ENCODE results near the gene ADM2. TPM values are rescaled to one million over a fixed set of nuclear protein-coding genes. Genes with fewer than 3 reads are reported as not detected.

Gene ADM2
- total and polyA plus RNA-seq, 2 of the 13 experiments (the other 11 are each of a cell fraction or from before 2014, with no cell fraction given): 1.2 to 3.0 TPM

DNA sequence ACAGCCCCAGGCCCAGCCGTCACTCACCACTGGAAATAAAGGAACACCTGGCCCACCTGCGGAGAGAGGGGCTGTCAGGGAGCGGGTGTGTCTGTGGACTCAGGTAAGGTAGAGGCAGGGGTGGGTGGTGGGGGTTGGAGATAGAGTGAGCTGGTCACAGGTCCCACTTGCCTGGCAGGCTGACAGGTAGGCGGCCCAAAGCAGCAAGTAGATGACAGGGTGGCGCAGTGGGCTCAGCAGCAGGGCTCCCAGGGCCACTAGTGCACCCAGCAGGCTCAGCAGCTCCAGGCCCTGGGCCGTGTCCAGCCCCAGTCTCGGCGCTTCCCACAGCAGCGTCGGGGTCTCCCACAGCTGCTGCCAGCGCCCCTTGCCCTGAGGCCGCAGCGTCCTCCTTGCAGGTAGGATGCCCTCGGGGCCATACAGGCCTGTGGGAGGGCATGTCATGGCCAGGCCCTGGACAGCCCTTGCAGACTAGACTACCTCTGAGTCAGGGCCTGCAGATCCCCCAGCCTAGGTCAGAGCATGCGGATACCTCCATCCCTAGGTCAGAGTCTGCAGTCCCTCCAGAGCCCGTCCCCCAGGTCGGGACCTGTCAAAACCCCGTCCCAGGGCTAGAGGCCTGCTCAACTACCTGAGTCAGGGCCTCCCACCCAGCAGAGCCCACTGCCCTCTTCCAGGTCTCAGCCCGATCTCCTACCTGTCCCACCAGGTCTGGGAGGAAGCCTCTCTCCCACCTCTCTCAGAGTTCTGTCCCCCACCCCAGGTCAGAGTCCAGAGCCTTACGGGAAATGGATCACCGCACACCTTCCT is 25.5 kb downstream of the ADM2 start (continued):
- TF ChIP-seq, protein P1, sequence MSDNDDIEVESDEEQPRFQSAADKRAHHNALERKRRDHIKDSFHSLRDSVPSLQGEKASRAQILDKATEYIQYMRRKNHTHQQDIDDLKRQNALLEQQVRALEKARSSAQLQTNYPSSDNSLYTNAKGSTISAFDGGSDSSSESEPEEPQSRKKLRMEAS (IDR thresholded peaks at IDR 0.05): no peak
- TF ChIP-seq U2AF2 (IDR thresholded peaks at IDR 0.05; ENCODE audit: low read depth, low read length) (no peak), FOXA1 (IDR thresholded peaks at IDR 0.05) (no peak), FOXA1 (CRISPR knock-in tag; IDR thresholded peaks at IDR 0.05) (no peak), ZNF670 (CRISPR knock-in tag; IDR thresholded peaks at IDR 0.05; ENCODE audit: borderline replicate concordance) (no peak), FOSL2 (CRISPR knock-in tag; IDR thresholded peaks at IDR 0.05) (no peak), ZMYM2 (CRISPR knock-in tag; IDR thresholded peaks at IDR 0.05) (no peak), SIX4 (CRISPR knock-in tag; IDR thresholded peaks at IDR 0.05) (no peak), FOXJ3 (CRISPR knock-in tag; IDR thresholded peaks at IDR 0.05; ENCODE audit: borderline replicate concordance) (no peak), KDM5A (IDR thresholded peaks at IDR 0.05; ENCODE audit: borderline replicate concordance, low read length) (0 out of 2 replicates have a peak, but pooled peaks have one; percentile 26), BCL6 (CRISPR knock-in tag; IDR thresholded peaks at IDR 0.05) (no peak), ZNF205 (CRISPR knock-in tag; IDR thresholded peaks at IDR 0.05) (no peak)
- TF ChIP-seq, protein P2, sequence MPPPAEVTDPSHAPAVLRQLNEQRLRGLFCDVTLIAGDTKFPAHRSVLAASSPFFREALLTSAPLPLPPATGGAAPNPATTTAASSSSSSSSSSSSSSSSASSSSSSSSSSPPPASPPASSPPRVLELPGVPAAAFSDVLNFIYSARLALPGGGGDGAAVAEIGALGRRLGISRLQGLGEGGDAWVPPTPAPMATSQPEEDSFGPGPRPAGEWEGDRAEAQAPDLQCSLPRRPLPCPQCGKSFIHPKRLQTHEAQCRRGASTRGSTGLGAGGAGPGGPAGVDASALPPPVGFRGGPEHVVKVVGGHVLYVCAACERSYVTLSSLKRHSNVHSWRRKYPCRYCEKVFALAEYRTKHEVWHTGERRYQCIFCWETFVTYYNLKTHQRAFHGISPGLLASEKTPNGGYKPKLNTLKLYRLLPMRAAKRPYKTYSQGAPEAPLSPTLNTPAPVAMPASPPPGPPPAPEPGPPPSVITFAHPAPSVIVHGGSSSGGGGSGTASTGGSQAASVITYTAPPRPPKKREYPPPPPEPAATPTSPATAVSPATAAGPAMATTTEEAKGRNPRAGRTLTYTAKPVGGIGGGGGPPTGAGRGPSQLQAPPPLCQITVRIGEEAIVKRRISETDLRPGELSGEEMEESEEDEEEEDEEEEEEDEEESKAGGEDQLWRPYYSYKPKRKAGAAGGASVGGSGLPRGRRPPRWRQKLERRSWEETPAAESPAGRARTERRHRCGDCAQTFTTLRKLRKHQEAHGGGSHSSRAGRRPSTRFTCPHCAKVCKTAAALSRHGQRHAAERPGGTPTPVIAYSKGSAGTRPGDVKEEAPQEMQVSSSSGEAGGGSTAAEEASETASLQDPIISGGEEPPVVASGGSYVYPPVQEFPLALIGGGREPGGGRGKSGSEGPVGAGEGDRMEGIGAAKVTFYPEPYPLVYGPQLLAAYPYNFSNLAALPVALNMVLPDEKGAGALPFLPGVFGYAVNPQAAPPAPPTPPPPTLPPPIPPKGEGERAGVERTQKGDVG (CRISPR knock-in tag; IDR thresholded peaks at IDR 0.05; ENCODE audit: borderline replicate concordance): peak; percentile 68; the same call in 1 of the 2 replicates
- TF ChIP-seq, protein P3, sequence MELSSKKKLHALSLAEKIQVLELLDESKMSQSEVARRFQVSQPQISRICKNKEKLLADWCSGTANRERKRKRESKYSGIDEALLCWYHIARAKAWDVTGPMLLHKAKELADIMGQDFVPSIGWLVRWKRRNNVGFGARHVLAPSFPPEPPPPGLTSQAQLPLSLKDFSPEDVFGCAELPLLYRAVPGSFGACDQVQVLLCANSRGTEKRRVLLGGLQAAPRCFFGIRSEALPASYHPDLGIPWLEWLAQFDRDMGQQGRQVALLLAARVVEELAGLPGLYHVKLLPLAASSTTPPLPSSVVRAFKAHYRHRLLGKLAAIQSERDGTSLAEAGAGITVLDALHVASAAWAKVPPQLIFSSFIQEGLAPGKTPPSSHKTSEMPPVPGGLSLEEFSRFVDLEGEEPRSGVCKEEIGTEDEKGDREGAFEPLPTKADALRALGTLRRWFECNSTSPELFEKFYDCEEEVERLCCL (CRISPR knock-in tag; IDR thresholded peaks at IDR 0.05; ENCODE audit: borderline replicate concordance): peak; percentile 66; the same call in 1 of the 2 replicates
- TF ChIP-seq, protein P4, sequence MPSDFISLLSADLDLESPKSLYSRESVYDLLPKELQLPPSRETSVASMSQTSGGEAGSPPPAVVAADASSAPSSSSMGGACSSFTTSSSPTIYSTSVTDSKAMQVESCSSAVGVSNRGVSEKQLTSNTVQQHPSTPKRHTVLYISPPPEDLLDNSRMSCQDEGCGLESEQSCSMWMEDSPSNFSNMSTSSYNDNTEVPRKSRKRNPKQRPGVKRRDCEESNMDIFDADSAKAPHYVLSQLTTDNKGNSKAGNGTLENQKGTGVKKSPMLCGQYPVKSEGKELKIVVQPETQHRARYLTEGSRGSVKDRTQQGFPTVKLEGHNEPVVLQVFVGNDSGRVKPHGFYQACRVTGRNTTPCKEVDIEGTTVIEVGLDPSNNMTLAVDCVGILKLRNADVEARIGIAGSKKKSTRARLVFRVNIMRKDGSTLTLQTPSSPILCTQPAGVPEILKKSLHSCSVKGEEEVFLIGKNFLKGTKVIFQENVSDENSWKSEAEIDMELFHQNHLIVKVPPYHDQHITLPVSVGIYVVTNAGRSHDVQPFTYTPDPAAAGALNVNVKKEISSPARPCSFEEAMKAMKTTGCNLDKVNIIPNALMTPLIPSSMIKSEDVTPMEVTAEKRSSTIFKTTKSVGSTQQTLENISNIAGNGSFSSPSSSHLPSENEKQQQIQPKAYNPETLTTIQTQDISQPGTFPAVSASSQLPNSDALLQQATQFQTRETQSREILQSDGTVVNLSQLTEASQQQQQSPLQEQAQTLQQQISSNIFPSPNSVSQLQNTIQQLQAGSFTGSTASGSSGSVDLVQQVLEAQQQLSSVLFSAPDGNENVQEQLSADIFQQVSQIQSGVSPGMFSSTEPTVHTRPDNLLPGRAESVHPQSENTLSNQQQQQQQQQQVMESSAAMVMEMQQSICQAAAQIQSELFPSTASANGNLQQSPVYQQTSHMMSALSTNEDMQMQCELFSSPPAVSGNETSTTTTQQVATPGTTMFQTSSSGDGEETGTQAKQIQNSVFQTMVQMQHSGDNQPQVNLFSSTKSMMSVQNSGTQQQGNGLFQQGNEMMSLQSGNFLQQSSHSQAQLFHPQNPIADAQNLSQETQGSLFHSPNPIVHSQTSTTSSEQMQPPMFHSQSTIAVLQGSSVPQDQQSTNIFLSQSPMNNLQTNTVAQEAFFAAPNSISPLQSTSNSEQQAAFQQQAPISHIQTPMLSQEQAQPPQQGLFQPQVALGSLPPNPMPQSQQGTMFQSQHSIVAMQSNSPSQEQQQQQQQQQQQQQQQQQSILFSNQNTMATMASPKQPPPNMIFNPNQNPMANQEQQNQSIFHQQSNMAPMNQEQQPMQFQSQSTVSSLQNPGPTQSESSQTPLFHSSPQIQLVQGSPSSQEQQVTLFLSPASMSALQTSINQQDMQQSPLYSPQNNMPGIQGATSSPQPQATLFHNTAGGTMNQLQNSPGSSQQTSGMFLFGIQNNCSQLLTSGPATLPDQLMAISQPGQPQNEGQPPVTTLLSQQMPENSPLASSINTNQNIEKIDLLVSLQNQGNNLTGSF (CRISPR knock-in tag; IDR thresholded peaks at IDR 0.05): no peak
- TF ChIP-seq, protein P5, sequence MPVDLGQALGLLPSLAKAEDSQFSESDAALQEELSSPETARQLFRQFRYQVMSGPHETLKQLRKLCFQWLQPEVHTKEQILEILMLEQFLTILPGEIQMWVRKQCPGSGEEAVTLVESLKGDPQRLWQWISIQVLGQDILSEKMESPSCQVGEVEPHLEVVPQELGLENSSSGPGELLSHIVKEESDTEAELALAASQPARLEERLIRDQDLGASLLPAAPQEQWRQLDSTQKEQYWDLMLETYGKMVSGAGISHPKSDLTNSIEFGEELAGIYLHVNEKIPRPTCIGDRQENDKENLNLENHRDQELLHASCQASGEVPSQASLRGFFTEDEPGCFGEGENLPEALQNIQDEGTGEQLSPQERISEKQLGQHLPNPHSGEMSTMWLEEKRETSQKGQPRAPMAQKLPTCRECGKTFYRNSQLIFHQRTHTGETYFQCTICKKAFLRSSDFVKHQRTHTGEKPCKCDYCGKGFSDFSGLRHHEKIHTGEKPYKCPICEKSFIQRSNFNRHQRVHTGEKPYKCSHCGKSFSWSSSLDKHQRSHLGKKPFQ (CRISPR knock-in tag; IDR thresholded peaks at IDR 0.05; ENCODE audit: insufficient replicate concordance): peak; percentile 51

Measured in HepG2 (cell line).